GM18870 (cell line): ENCODE data around the gene NPM1.
"Not testable (repeated sequence)": the region's sequence is repeated elsewhere in the genome, so short reads cannot be mapped to it uniquely, and the experiment has no call there.

Experiments
- ATAC-seq: cut with Tn5 transposase; IDR thresholded peaks from one replicate; pipeline ENCODE4 v1.9.1; 2021; ENCODE audit warnings: moderate library complexity; ENCODE audit not compliant: unreplicated experiment

NPM1 gene

GRCh38 chr5:171384999-171385398 lies 2.6 kb upstream of the NPM1 start:
- not testable (repeated sequence) for ATAC-seq

- no peak for ATAC-seq
These were observed 1.5 kb upstream of the NPM1 start for GRCh38 chr5:171386006-171386671.

GRCh38 chr5:171386861-171387344 lies 746 bp upstream of the NPM1 start:
- ATAC-seq: peak; percentile 1

GRCh38 chr5:171387970-171388815 lies 544 bp downstream of the NPM1 start:
- peak; percentile 16 for ATAC-seq

DNA sequence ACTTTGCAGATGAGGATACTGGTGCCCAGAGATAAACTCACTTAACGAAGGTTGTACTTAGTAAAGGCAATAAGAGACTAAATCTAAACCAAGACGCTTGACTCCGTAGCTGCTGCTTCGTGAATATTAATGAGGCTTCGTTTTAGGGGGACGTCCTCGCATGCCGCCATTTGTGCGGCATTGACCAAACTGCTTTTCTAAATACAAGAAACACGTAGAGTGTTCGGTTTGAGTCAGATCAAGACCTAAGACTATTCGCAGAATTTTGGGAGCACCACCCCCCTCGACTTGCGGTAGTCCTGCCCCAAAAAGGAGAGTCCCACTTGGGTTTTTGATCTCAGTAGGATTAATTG lies 1.1 kb downstream of the NPM1 start:
- no peak for ATAC-seq

GRCh38 chr5:171390883-171391677 lies 3.4 kb downstream of the NPM1 start:
- ATAC-seq: no peak

- ATAC-seq: no peak
These were observed 4.4 kb downstream of the NPM1 start for GRCh38 chr5:171391996-171392577.

- no peak for ATAC-seq
These were observed 5.0 kb downstream of the NPM1 start for GRCh38 chr5:171392585-171393159.

DNA sequence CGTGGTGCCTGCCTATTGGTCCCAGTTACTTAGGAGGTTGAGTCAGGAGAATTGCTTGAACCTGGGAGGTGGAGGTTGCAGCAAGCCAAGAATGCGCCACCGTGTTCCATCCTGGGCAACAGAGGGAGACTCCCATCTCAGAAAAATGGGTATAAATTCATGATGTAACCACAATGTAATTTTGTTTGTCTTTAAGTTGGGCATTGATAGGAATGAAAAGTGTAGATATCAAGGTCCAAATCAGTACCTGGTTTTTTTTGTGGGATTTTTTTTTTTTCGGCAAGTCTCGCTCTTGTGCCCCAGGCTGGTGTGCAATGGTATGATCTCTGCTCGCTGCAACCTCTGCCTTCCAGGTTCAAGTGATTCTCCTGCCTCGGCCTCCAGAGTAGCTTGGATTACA lies 7.4 kb downstream of the NPM1 start:
- ATAC-seq: no peak

DNA sequence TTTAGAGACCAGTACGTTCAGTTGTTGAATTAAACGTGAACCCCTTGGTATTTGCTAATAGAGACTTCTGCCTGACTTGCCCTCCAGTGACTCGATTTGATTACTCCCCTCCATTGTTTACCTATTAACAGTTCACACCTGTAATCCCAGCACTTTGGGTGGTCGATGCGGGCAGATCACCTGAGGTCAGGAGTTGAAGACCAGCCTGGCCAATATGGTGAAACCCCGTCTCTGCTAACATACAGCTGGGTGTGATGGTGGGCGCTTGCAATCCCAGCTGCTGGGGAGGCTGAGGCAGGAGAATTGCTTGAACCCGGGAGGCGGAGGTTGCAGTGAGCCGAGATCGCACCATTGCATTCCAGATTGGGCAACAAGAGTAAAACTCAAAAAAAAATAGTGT lies 8.9 kb downstream of the NPM1 start:
- not testable (repeated sequence) for ATAC-seq

DNA sequence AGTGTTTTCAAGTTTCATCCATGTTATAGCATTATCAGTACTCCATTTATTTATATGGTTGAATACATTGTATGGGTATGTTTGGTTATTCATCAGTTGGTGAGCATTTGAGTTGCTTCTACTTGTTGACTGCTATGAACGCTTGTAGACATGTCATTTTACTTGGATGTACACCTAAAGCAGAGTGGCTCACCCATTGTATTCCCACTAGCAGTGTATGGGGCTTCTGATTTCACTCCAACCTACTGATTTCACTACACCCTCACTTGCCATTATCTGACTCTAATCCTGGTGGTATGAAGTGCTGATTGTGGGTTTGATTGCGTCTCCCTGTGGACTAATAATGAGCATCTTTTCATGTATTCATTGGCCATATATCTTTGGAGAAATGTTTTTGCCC lies 9.5 kb downstream of the NPM1 start:
- no peak for ATAC-seq

- ATAC-seq: no peak
These were observed 9.9 kb downstream of the NPM1 start for GRCh38 chr5:171397599-171397998.

GRCh38 chr5:171398660-171399059 lies 11.0 kb downstream of the NPM1 start:
- not testable (repeated sequence) for ATAC-seq

GRCh38 chr5:171400169-171400568 lies 12.5 kb downstream of the NPM1 start:
- no peak for ATAC-seq

DNA sequence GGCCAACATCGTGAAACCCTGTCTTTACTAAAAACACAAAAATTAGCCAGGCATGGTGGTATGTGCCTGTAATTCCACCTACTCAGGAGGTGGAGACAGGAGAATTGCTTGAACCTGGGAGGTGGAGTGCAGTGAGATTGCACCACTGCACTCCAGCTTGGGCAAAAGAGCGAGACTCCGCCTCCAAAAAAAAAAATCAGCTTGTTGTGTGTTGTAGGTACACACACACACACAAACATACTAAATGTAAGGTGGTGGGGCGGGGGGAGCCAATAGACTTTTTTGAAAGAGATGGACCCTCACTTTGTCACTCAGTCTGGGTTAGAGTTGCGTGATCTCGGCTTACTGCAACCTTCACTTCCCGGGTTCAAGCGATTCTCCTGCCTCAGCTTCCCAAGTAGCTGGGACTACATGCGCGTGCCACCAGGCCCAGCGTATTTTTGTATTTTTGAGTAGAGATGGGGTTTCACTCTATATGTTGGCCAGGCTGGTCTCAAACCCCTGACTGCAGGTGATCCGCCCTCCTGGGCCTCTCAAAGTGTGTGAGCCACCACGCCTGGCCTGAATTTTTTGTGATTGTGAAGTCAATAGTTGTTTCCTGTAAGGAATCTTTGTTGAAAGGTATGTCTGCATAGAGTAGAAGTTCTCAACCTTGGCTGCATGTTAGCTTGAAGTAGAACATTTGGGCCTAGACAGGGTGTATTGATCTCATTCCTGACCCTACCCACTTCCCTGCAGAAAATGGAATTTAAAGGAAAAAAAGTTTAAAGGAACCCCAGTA lies 13.7 kb downstream of the NPM1 start:
- ATAC-seq: no peak

- not testable (repeated sequence) for ATAC-seq
These were observed 15.1 kb downstream of the NPM1 start for GRCh38 chr5:171402751-171403150.

DNA sequence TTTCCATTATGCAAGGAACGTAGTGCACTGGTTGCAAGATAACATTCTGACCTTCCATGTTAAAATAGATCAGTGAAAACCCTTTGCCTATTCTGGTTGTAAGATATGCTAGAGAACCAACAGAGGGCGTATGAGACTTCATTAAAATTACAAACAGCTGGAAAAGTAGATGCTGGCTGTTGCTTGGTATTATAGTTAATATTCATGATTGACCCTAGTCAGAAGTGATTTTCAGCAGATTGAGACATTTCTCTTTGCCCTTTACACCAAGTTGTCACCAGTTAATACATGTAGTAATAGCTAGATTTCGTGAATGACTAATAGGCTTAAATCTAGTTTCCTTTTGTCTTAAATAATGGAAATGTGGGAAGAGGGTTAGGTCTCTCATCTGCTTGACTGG lies 18.0 kb downstream of the NPM1 start:
- no peak for ATAC-seq

DNA sequence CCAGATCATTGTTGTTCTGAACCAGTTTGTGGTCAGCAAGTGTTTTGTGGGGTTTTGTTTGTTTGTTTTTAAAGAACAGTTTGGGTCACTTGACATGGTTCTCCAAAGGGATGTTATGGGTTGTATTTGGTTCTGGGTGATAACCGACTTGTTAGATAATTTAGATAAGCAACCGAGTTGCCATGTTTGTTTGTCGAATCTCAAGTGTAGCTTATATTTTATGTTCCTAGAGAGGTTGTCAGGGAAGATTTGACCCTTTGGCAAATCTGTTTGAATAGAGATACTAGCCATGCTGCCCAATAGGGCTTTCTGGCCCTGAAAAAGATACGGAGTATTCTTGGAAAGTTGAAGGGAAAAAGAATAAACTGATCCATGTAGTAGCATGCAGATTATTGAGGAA lies 19.6 kb downstream of the NPM1 start:
- no peak for ATAC-seq

DNA sequence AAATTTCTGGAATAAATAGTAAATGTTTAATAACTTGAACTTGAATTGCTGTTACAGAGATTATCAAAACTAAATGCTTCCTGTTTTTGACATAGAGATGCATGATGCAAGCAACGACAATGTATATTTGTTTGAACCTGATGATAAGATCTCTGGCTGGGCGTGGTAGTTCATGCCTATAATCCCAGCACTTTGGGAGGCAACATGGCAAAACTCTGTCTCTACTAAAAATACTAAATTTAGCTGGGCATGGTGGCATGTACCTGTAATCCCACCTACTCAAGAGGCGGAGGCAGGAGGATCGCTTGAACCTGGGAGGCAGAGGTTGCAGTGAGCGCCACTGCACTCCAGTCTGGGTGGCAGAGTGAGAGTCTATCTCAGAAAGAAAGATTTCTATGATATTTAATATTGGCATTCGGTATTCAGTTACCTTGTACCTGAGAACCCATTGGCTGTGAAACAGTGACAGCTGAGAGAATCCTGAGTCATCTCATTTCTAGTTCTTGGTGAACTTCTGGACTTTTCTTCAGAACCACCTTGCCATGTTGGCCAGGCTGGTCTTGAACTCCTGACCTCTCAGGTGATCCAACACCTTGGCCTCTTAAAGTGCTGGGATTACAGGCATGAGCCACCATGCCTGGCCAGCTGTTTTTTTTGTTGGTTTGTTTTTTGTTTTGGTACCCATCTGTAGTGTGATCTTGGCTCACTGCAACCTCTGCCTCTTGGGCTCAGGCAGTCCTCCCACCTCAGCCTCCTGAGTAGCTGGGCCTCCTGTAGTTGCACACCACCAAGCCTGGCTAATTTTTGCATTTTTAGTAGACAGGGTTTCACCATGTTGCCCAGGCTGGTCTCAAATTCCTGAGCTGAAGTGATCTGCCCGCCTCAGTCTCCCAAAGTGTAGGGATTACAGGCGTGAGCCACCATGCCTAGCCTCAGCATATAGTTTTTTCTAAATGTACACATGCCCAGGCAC lies 21.8 kb downstream of the NPM1 start:
- no peak for ATAC-seq
